Smooth muscle cell (in vitro differentiated cells): ENCODE data around the gene AFAP1. TPM values are rescaled to one million over a fixed set of nuclear protein-coding genes. Genes with fewer than 3 reads are reported as not detected.

Source experiments
- DNase-seq: peaks from one replicate; lab custom pipeline; 2025; ENCODE audit not compliant: unreplicated experiment; lab: John Stamatoyannopoulos, UW
- H2AFZ ChIP-seq: fragments of 200-600 bp; sonication (generic); 2 replicates; pipeline ENCODE4 v1.6.0; 2016; ENCODE audit warnings: antibody characterized with exemption, low read depth, mild to moderate bottlenecking
- H3F3A ChIP-seq: fragments of 200-600 bp; sonication (generic); 2 replicates; pipeline ENCODE4 v1.6.0; 2017; ENCODE audit warnings: antibody characterized with exemption, low read depth
- H3K27ac ChIP-seq: fragments of 200-600 bp; sonication (generic); 2 replicates; pipeline ENCODE4 v1.5.1; 2016; ENCODE audit warnings: low read depth, mild to moderate bottlenecking
- H3K27me3 ChIP-seq: fragments of 200-600 bp; sonication (generic); 2 replicates; pipeline ENCODE4 v1.6.1; 2016; ENCODE audit warnings: low read depth, mild to moderate bottlenecking
- H3K36me3 ChIP-seq: fragments of 200-600 bp; sonication (generic); 2 replicates; pipeline ENCODE4 v1.5.1; 2016; ENCODE audit warnings: low read depth
- H3K4me1 ChIP-seq: fragments of 200-600 bp; sonication (generic); 2 replicates; pipeline ENCODE4 v1.5.1; 2016; ENCODE audit warnings: low read depth
- H3K4me2 ChIP-seq: fragments of 200-600 bp; sonication (generic); 2 replicates; pipeline ENCODE4 v1.6.0; 2016; ENCODE audit warnings: mild to moderate bottlenecking
- H3K4me3 ChIP-seq: fragments of 200-600 bp; sonication (generic); 2 replicates; pipeline ENCODE4 v1.5.1; 2016; ENCODE audit warnings: mild to moderate bottlenecking
- H3K79me2 ChIP-seq: fragments of 200-600 bp; sonication (generic); 2 replicates; pipeline ENCODE4 v1.6.0; 2016; ENCODE audit warnings: low read depth, mild to moderate bottlenecking
- H3K9ac ChIP-seq: fragments of 200-600 bp; sonication (generic); 2 replicates; pipeline ENCODE4 v1.6.0; 2016; ENCODE audit warnings: low read depth
- H3K9me3 ChIP-seq: fragments of 200-600 bp; sonication (generic); replicated peaks from 2 replicates; pipeline ENCODE4 v1.5.1; 2016; ENCODE audit warnings: low read depth
- H4K20me1 ChIP-seq: fragments of 200-600 bp; sonication (generic); 2 replicates; pipeline ENCODE4 v1.6.0; 2016; ENCODE audit warnings: low read depth
- CTCF ChIP-seq: fragments of 200-600 bp; sonication (generic); IDR thresholded peaks from 2 replicates; pipeline ENCODE4 v1.5.1; 2017; ENCODE audit warnings: borderline replicate concordance, mild to moderate bottlenecking, antibody characterized with exemption; ENCODE audit not compliant: insufficient read depth, poor library complexity, severe bottlenecking
- WGBS: methylation state at CpG from one replicate; pipeline ENCODE4 v1.1.7; 2016; ENCODE audit warnings: low lambda C conversion rate; 5-methylcytosine and 5-hydroxymethylcytosine counted together
- polyA plus RNA-seq: library from polyadenylated mRNA; unstranded; fragments of >200 nt; fragmentation: Nextera tagmentation; extraction: Ambion mirVana; gene quantifications from 2 replicates; pipeline ENCODE4 v1.2.1, GENCODE V29; 2016
- total RNA-seq: library from RNA; depleted of rRNA; stranded (reverse); fragments of >200 nt; gene quantifications from 2 replicates; pipeline ENCODE4 v1.2.3, GENCODE V29; 2014

The AFAP1 gene
- total and polyA plus RNA-seq, 2 experiments from 2014 or later = 12.6 to 24.8 TPM

GRCh38 chr4:7822877-7823276, 116.8 kb downstream of the AFAP1 start:
- H3K36me3 ChIP-seq = no peaks in the 10 kb centered on the region
- H3K4me1 ChIP-seq = peaks cover 12% of the 10 kb centered on the region
- no peak for DNase-seq
- 77% methylated on average over 4 of the region's 4 CpGs for WGBS
- no peak overlapping the region for H2AFZ ChIP-seq
- H3K27me3 ChIP-seq = no peaks in the 10 kb centered on the region
- H3F3A ChIP-seq = peaks cover 10% of the 10 kb centered on the region
- H3K4me2 ChIP-seq = peak overlapping the region; percentile 43
- H3K9ac ChIP-seq = no peak overlapping the region
- H3K27ac ChIP-seq = peak overlapping the region; percentile 70
- no peaks in the 10 kb centered on the region for H3K9me3 ChIP-seq
- TF ChIP-seq CTCF = no peak
- peaks cover 7% of the 10 kb centered on the region for H3K79me2 ChIP-seq
- H3K4me3 ChIP-seq = no peak overlapping the region
- H4K20me1 ChIP-seq = no peaks in the 10 kb centered on the region

DNA sequence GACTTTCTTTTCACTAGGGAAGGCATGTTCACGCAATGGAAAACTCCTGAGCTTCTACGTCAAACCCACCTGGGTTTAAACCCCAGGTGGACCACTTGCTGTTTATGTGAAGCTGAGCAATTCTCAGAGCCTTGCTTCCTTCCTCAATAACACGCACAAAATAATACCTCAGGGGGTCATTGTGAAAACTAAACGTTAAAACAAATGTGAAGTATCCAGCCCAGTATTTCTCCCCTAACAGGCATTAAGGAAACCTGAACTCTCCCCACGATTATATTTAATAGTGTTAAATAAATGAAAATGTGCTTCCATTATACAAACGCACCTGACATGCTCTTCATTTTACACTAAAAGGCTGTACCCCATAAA, 117.5 kb downstream of the AFAP1 start:
- peak overlapping the region; percentile 26 for H3K27ac ChIP-seq
- peak overlapping the region; percentile 8 for H3K4me2 ChIP-seq
- 93% methylated on average over 6 of the region's 6 CpGs for WGBS
- no peak overlapping the region for H3K4me3 ChIP-seq
- TF ChIP-seq CTCF = no peak
- no peaks in the 10 kb centered on the region for H3K36me3 ChIP-seq
- peaks cover 7% of the 10 kb centered on the region for H3K79me2 ChIP-seq
- peaks cover 11% of the 10 kb centered on the region for H3K4me1 ChIP-seq
- H3K9me3 ChIP-seq = no peaks in the 10 kb centered on the region
- peaks cover 6% of the 10 kb centered on the region for H3F3A ChIP-seq
- H3K9ac ChIP-seq = no peak overlapping the region
- no peaks in the 10 kb centered on the region for H4K20me1 ChIP-seq
- DNase-seq = no peak
- H3K27me3 ChIP-seq = no peaks in the 10 kb centered on the region
- H2AFZ ChIP-seq = no peak overlapping the region

DNA sequence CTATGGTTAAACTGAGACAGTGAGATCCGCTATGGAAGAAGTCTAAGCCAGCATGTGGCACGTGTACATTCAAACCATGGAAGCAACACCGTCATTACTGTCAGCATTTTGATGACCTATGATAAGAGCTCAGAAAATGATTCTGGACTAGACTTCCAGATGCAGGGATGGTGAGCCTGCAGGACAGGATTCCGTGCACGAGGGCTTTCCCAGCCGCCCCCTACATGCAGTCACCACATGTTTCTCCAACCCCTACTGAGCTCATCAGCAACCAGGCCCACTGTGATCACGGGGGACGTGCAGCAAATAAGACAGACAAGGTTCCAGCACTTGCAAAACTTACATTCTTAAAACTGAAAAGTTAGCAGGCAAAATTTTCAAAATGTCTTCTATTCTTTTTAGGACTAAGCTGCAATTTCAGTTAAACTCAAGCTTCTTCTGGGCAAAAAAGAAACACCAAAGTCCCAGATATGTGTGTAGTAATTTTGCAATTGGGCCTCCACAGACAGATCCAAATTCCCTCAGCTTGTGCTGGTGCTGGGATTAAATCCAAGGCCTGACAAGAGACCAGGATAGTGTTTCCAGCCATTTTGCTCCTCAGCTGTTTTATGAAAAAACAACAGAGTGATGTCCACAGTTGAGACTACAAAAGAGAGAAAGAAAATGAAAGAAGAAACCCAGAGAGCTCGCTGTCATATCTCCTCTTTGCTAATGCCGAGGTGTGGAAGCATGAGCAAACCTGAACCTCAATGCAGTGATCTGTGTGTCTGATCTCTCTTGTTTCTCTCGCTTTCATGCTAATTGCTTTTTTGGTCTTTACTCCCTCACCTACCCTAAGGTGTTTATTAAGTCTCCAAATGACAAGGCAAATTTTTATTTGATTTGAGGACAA, 118.2 kb downstream of the AFAP1 start:
- TF ChIP-seq CTCF = no peak
- Histone ChIP-seq H3K9ac (no peak overlapping the region), H3K36me3 (no peaks in the 10 kb centered on the region), H2AFZ (no peak overlapping the region), H3K4me1 (peaks cover 11% of the 10 kb centered on the region), H3K27me3 (no peaks in the 10 kb centered on the region), H3K4me2 (peak overlapping the region; percentile 8), H4K20me1 (no peaks in the 10 kb centered on the region), H3K79me2 (peaks cover 7% of the 10 kb centered on the region), H3K9me3 (no peaks in the 10 kb centered on the region), H3K27ac (peak overlapping the region; percentile 26), H3F3A (peaks cover 6% of the 10 kb centered on the region), H3K4me3 (no peak overlapping the region)
- 51% methylated on average over 11 of the region's 11 CpGs for WGBS
- no peak for DNase-seq
